OCI-LY3 (cell line): Measurements from ENCODE around the gene CHD5.

Experiments used
- CTCF ChIP-seq: fragments of 200-600, 300-600 bp; sonication (generic); IDR thresholded peaks from 2 replicates; pipeline ENCODE4 v1.5.1; 2014; ENCODE audit warnings: antibody characterized with exemption, low read length, low read depth
- EZH2phosphoT487 ChIP-seq: fragments of 200-600 bp; shearing (Covaris generic); IDR thresholded peaks from 2 replicates; pipeline ENCODE4 v1.6.1; 2018; ENCODE audit warnings: antibody characterized with exemption, mixed run types, low read depth

GRCh38 chr1:6111571-6111970 is 68.5 kb downstream of the CHD5 start:
- TF ChIP-seq CTCF (no peak), EZH2phosphoT487 (no peak)
